OCI-LY1 (cell line): Measurements from ENCODE around the gene TRIM67.

Source experiments
- H2AFZ ChIP-seq: fragments of 200-600 bp; sonication (generic), shearing (Covaris generic); 2 replicates; pipeline ENCODE4 v1.6.0; 2014; ENCODE audit warnings: antibody characterized with exemption, mild to moderate bottlenecking, low read length
- H3F3A ChIP-seq: fragments of 200-600 bp; sonication (generic), shearing (Covaris generic); 2 replicates; pipeline ENCODE4 v1.6.0; 2014; ENCODE audit warnings: mild to moderate bottlenecking, antibody characterized with exemption, low read length, moderate library complexity; ENCODE audit not compliant: insufficient read depth
- H3K27ac ChIP-seq: fragments of 200-600 bp; sonication (generic); 2 replicates; pipeline ENCODE4 v1.5.1; 2014; ENCODE audit warnings: low read length, mixed run types, mild to moderate bottlenecking, low read depth; ENCODE audit not compliant: poor library complexity, severe bottlenecking
- H3K27me3 ChIP-seq: fragments of 200-600 bp; sonication (generic); 2 replicates; pipeline ENCODE4 v1.6.0; 2014; ENCODE audit warnings: antibody characterized with exemption, mild to moderate bottlenecking, low read length, moderate library complexity; ENCODE audit not compliant: insufficient read depth
- H3K36me3 ChIP-seq: fragments of 200-600 bp; sonication (generic); 2 replicates; pipeline ENCODE4 v1.6.1; 2014; ENCODE audit warnings: mild to moderate bottlenecking, antibody characterized with exemption, low read length, moderate library complexity, mixed read lengths; ENCODE audit not compliant: insufficient read depth
- H3K4me1 ChIP-seq: fragments of 200-600 bp; sonication (generic); 2 replicates; pipeline ENCODE4 v1.5.1; 2014; ENCODE audit warnings: mild to moderate bottlenecking, low read length, moderate library complexity; ENCODE audit not compliant: insufficient read depth, severe bottlenecking
- H3K4me2 ChIP-seq: fragments of 200-600 bp; sonication (generic), shearing (Covaris generic); 2 replicates; pipeline ENCODE4 v1.6.1; 2014; ENCODE audit warnings: low read length
- H3K4me3 ChIP-seq: fragments of 200-600 bp; sonication (generic); 2 replicates; pipeline ENCODE4 v1.5.1; 2014; ENCODE audit warnings: low read length, low read depth, mild to moderate bottlenecking, mixed read lengths; ENCODE audit not compliant: poor library complexity, severe bottlenecking
- H3K79me2 ChIP-seq: fragments of 200-600 bp; shearing (Covaris generic); 2 replicates; pipeline ENCODE4 v1.6.1; 2016; ENCODE audit warnings: mixed run types, low read length, mixed read lengths; ENCODE audit not compliant: insufficient read depth
- H3K9ac ChIP-seq: fragments of 200-600 bp; sonication (generic), shearing (Covaris generic); 2 replicates; pipeline ENCODE4 v1.6.1; 2014; ENCODE audit warnings: mild to moderate bottlenecking, low read length, mixed read lengths
- H3K9me2 ChIP-seq: fragments of 200-600 bp; sonication (generic), shearing (Covaris generic); 2 replicates; pipeline ENCODE4 v1.6.1; 2014; ENCODE audit warnings: low read depth, mild to moderate bottlenecking, low read length, mixed read lengths
- H3K9me3 ChIP-seq: fragments of 200-600 bp; shearing (Covaris generic); 2 replicates; pipeline ENCODE4 v1.6.1; 2014; ENCODE audit warnings: low read length, mixed read lengths
- H4K20me1 ChIP-seq: fragments of 200-600 bp; sonication (generic), shearing (Covaris generic); 2 replicates; pipeline ENCODE4 v1.6.0; 2016; ENCODE audit warnings: mild to moderate bottlenecking, low read length; ENCODE audit not compliant: insufficient read depth
- CTCF ChIP-seq: fragments of 200-600 bp; sonication (generic), shearing (Covaris generic); IDR thresholded peaks from 2 replicates; pipeline ENCODE4 v1.5.1; 2017; ENCODE audit warnings: mild to moderate bottlenecking, antibody characterized with exemption, low read length, moderate library complexity, mixed read lengths
- EZH2 ChIP-seq: fragments of 200-600 bp; sonication (generic), shearing (Covaris generic); IDR thresholded peaks from 2 replicates; pipeline ENCODE4 v1.8.0; 2017; ENCODE audit warnings: borderline replicate concordance, mixed run types, mild to moderate bottlenecking, antibody characterized with exemption, low read length, moderate library complexity, mixed read lengths

Gene TRIM67

GRCh38 chr1:231264642-231265041 lies 102.8 kb downstream of the TRIM67 start:
- Histone ChIP-seq H3K4me2 (no peak overlapping the region), H3K9ac (no peak overlapping the region), H2AFZ (no peak overlapping the region), H3F3A (no peaks in the 10 kb centered on the region), H3K79me2 (no peaks in the 10 kb centered on the region), H3K9me3 (peaks cover 6% of the 10 kb centered on the region), H3K27ac (no peak overlapping the region), H3K9me2 (no peaks in the 10 kb centered on the region), H3K36me3 (peaks cover 91% of the 10 kb centered on the region), H3K4me1 (no peaks in the 10 kb centered on the region), H4K20me1 (no peaks in the 10 kb centered on the region), H3K4me3 (no peak overlapping the region), H3K27me3 (no peaks in the 10 kb centered on the region)
- TF ChIP-seq EZH2 (no peak), CTCF (no peak)

- Histone ChIP-seq H3K9ac (no peak overlapping the region), H3K4me3 (no peak overlapping the region), H3K27me3 (no peaks in the 10 kb centered on the region), H3K27ac (no peak overlapping the region), H3K9me3 (no peaks in the 10 kb centered on the region; the same call in none of the 2 replicates), H3K79me2 (no peaks in the 10 kb centered on the region), H3K36me3 (peaks cover 91% of the 10 kb centered on the region), H4K20me1 (no peaks in the 10 kb centered on the region), H3K4me1 (no peaks in the 10 kb centered on the region), H3K9me2 (no peaks in the 10 kb centered on the region), H3K4me2 (no peak overlapping the region), H3F3A (no peaks in the 10 kb centered on the region), H2AFZ (no peak overlapping the region)
- TF ChIP-seq EZH2 (no peak), CTCF (no peak)
Observed at GRCh38 chr1:231265379-231265778, 103.5 kb downstream of the TRIM67 start.

- no peaks in the 10 kb centered on the region for H4K20me1 ChIP-seq
- no peak overlapping the region for H2AFZ ChIP-seq
- no peak overlapping the region for H3K4me2 ChIP-seq
- H3K4me3 ChIP-seq, result no peak overlapping the region
- H3K9me3 ChIP-seq, result no peaks in the 10 kb centered on the region
- H3K9me2 ChIP-seq, result no peaks in the 10 kb centered on the region
- H3F3A ChIP-seq, result no peaks in the 10 kb centered on the region
- H3K9ac ChIP-seq, result no peak overlapping the region
- TF ChIP-seq CTCF, result no peak
- no peak for TF ChIP-seq EZH2
- no peaks in the 10 kb centered on the region for H3K4me1 ChIP-seq
- H3K36me3 ChIP-seq, result peaks cover 88% of the 10 kb centered on the region
- H3K27ac ChIP-seq, result no peak overlapping the region
- H3K79me2 ChIP-seq, result no peaks in the 10 kb centered on the region
- H3K27me3 ChIP-seq, result no peaks in the 10 kb centered on the region
Observed at GRCh38 chr1:231266811-231267322, 105.0 kb downstream of the TRIM67 start.
